A549 (cell line): ENCODE measurements around the gene BBS9.

Experiments used
- CHD4 ChIP-seq: fragments of 200-600 bp; sonication (generic); IDR thresholded peaks from 2 replicates; pipeline ENCODE4 v1.6.1; 2016; ENCODE audit warnings: antibody characterized with exemption, mild to moderate bottlenecking, borderline replicate concordance
- CTCF ChIP-seq: fragments of >200 bp; sonication (Bioruptor Twin); formaldehyde crosslinking; IDR thresholded peaks from 3 replicates; pipeline ENCODE4 v1.5.1; 2016
- MAFK ChIP-seq: fragments of 450-650 bp; IDR thresholded peaks from 2 replicates; pipeline ENCODE4 v1.6.1; 2014; ENCODE audit not compliant: partially characterized antibody
- MAX ChIP-seq: IDR thresholded peaks from 2 replicates; pipeline ENCODE4 v1.6.1; 2012
- POLR2A ChIP-seq: IDR thresholded peaks from 2 replicates; pipeline ENCODE4 v1.6.1; 2012; ENCODE audit warnings: mild to moderate bottlenecking, low read length
- RNF2 ChIP-seq: fragments of 200-600 bp; sonication (generic); IDR thresholded peaks from 2 replicates; pipeline ENCODE4 v1.6.1; 2016; ENCODE audit warnings: low read depth, mild to moderate bottlenecking, antibody characterized with exemption, moderate library complexity, borderline replicate concordance
- USF2 ChIP-seq: fragments of 450-650 bp; IDR thresholded peaks from 2 replicates; pipeline ENCODE4 v1.6.1; 2014; ENCODE audit warnings: antibody characterized with exemption

GRCh38 chr7:33550363-33550762 lies 421.0 kb downstream of the BBS9 start:
- TF ChIP-seq MAFK (no peak), CTCF (no peak), RNF2 (no peak), MAX (no peak), CHD4 (no peak), POLR2A (no peak), USF2 (no peak)
